Activated CD8-positive, alpha-beta memory T cell treated with anti-CD3 and anti-CD28 coated beads, Interleukin-2, amount 50 U/mL, for 1 hour (primary cell): ENCODE measurements around the gene PIPOX.

Experiments
- DNase-seq: peaks from one replicate; pipeline ENCODE4 v3.0.0-alpha.2; 2020; ENCODE audit errors: extremely low read depth

Gene PIPOX

GRCh38 chr17:29048440-29049368 lies 5.8 kb downstream of the PIPOX start:
- no peak for DNase-seq

DNA sequence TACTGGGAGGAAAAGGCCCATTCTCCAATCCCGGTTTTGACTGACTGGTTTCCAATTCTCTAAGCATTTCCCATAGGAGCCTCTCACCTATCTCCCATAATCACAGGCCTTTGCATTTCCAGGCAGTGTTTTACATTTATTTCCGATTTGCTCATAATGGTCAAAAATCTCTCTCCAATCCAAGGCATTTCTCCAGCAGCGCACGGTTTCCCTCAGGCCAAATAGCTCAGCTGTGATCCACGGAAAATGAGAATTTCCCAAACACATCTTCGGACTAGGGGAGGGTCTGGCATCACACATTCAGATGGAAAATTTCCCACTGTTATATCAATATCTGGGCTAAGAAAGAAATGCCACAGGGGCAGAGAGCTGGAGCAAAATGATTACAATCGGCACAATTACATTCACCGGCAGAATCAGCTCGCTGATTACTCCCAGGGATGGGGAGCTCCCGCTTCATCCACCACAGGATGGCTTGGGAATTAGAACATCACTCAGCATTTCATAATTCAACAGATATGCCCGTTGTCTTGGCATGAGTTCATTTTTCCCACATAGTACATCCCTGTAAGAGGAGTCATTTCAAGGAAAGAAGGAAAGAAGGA lies 6.7 kb downstream of the PIPOX start:
- DNase-seq, result no peak

DNA sequence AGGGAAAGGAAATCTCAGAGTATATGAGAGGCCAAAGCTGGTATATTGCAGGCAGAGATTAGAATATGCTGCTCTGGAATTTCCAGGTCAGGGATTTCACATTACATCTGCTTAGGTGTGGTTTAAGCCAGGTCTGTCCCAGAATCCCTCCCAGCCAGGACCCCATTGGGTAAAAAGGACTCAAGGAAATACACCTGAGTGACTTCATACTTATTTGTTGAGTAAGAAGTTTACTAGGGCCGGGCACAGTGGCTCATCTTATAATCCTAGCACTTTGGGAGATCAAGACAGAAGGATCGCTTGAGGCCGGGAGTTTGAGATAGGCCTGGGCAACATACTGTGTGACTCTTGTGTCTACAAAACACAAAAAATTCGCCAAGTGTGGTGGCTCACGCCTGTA lies 7.2 kb downstream of the PIPOX start:
- no peak for DNase-seq

- DNase-seq, result no peak
These were observed 8.3 kb downstream of the PIPOX start for GRCh38 chr17:29051194-29051593.

DNA sequence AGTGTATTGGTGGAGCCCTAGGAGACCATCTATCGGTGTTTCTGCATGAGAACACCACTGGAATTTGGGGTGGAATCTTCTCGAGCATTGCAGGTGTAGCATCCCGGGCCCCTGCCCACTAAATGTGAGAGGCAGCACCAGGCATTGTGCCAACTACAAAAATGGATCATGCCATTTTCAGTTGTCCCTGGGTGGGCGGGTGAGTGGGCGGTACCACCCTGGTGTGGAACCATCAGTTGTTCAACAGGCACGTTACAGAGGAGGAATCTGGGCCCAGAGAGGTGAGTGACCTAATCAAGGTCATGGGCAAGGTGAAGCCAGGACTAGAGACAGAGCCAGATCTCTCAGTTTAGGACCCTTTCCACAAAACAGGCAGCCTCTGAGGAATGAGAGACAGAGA lies 8.8 kb downstream of the PIPOX start:
- DNase-seq, result no peak

- DNase-seq, result no peak
These were observed 11.9 kb downstream of the PIPOX start for GRCh38 chr17:29054835-29055234.

DNA sequence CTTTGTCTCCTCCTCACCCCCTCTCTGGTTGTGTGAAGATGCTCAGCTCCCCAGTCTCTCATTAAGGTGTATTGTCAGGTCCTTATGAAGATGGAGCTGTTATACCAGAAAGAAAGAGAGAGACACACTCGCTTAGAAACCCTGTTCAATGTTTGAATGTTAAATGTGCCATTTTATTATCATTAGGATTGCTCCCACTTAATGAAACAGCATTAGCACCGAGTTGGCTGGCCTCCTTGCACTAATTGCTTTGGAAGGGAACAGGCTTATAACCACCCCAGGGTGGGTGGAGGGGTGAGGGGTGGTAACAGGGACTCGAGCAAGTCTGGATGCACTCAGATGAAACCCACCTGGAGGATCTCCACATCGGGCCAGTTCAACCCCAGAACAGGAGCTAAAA lies 14.4 kb downstream of the PIPOX start:
- no peak for DNase-seq

DNA sequence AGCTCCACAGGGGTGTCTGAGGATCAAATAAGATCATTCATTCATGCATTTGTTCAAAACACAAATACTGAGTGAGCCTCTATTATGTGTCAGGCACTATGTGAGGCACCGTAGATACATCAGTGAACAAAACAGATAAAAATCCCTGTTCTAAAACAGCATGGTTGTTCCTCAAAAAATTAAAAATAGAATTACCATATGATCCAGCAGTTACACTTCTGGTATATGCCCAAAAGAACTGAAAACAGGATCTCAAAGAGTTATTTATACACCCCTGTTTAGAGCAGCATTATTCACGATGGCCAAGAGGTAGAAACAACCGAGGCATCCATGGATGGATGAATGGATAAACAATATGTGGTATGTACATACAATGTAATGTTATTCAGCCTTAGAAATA lies 15.4 kb downstream of the PIPOX start:
- no peak for DNase-seq

DNA sequence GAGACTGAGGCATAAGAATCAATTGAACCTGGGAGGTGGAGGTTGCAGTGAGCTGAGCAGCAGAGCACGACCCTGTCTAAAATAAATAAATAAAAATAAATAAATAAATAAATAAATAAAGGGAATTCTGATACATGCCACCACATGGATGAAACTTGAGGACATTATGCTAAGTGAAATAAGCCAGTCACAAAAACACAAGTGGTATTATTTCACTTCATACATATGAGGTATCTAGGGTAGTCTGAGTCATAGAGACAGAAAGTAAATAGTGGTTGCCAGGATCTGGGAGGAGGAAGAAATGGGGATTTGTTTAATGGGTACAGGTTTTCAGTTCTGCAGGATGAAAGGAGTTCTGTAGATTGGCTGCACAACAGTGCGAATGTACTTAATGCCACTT lies 16.3 kb downstream of the PIPOX start:
- DNase-seq, result no peak

DNA sequence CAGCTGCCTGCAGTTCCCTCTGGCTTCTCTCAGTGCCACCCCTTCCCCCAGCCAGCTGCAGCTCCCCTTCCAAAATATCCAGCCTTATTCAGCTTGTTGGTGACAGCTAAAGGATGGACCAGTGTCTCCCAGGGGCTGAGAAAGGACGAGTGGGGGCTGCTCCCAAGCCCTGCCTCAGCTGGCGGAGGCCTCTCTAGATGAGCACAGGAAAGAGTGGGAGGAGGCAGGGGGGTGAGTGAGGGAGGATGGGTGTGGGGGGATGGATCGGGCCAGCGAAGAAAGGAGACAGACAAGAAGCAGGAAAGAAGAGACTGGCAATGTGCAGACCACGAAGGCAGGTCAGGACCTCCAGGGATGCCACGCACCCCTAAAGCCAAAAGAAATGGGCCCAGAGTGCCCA lies 17.5 kb downstream of the PIPOX start:
- DNase-seq, result no peak

DNA sequence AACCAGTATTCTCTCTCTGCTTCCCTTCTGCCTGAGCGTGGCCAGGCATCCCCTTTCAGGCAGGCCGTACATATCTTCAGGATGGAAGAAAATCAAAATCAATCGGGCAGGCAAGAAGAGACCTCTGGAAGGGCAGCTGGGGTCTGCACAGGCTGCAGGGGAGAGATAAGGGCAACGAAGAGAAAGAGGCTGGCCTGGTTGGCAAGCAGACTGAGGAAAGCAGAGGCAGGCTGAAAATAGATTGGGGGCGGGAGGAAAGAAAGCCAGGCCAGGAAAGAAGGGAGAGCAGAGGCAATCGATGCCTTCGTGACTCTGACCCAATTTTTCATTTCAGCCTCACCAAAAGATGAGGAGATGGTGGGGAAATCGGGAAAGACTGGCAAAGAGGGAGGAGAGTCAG lies 18.1 kb downstream of the PIPOX start:
- DNase-seq, result no peak

GRCh38 chr17:29062215-29062614 lies 19.3 kb downstream of the PIPOX start:
- DNase-seq, result no peak

DNA sequence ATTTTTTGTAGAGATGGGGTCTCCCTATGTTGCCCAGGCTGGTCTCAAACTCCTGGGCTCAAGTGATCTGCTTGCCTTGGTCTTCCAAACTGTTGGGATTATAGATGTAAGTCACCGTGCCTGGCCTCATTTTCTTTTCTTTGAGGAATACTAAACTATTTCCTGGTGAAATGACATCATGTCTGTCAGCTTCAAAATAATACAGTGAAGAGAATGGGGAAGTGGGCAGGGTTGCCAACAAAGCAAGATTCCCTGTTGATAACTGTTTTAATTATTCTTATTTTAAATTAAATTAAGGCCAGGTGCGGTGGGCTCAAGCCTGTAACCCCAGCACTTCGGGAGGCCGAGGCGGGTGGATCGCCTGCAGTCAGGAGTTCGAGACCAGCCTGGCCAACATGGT lies 21.1 kb downstream of the PIPOX start:
- DNase-seq, result no peak

- DNase-seq, result no peak
These were observed 23.1 kb downstream of the PIPOX start for GRCh38 chr17:29066047-29066446.

DNA sequence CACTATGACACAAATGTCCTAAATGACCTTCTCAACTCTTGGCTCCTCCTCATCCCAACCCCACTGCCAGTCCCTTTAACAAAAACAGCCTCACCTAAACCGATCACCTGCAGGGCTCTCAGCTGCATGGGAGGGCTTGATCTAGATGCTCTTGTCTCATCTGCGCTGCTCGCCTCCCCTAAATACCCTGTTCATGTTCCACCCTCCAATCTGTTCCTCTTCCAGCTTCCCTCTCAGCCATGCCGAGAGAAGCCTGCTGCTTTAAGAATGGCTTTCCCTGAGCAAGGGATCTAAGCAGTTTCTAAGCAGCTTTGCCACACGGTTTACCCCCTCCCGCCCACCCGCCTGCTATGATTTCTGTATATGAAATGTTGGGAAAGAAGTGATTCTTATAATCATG lies 23.7 kb downstream of the PIPOX start:
- DNase-seq, result no peak

- no peak for DNase-seq
These were observed 25.9 kb downstream of the PIPOX start for GRCh38 chr17:29068818-29069217.

DNA sequence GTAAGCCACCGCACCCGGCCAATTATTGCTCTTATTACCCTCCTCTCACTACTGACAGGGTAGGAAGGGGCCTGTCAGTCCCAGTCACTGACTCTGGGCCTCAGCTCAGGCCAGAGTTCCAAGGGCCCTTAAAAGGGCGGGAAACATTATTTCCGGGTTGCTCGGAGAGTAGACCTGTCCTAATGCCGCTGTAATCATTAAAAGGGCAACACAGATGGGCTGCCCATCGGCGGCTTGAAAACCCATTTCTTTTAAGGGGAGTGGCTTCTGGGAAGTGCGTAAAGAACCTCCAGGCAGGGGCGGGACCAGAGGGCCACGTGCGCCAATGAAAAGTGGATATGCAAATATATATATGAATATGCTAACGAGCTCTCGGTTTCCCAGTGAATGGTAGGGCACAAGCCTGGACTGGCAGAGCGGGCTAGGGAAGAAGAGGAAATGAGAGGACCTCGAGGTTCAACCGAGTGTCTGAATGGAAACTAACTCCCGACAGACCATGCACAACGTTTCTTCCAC lies 26.6 kb downstream of the PIPOX start:
- no peak for DNase-seq

GRCh38 chr17:29070308-29070707 lies 27.4 kb downstream of the PIPOX start:
- no peak for DNase-seq

GRCh38 chr17:29070781-29071180 lies 27.8 kb downstream of the PIPOX start:
- no peak for DNase-seq

DNA sequence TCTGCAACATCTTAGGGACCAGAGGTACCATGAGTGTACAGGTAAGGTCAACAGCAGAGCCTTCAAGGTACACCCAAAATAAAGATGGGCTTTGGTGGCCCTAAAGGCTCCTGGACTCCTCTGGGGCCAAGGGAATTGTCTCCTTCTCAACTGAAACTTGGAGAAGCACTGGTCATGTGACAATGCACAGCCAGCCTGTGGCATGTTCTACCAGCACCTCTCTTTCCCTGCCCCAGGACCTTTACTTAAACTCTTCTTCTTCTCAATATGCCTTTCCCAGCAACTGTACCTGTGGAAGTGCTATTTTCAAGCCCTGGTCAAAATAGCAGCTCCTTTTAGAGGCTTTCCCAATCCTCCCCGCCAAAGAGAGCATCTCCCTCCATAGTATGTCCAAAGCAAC lies 28.4 kb downstream of the PIPOX start:
- no peak for DNase-seq

GRCh38 chr17:29073045-29073444 lies 30.1 kb downstream of the PIPOX start:
- no peak for DNase-seq

DNA sequence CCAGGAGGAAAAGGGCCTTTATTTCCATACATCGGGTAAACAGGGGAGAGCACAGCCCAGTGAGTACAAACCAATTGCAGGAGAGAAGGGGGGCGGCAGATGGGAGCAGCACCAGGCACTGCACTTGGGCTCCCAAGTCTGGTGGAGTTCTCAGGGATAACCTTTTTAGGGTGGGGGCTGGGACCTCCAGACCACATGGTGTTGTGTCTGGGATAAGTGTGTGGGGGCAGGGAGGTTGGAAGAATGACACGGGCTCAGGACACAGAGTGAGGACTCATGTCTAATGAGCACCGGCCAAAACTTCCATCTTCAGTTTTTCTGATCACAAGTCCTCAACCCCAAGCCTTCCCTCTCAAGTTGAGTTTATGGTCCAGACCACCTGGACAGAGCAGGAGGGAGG lies 30.6 kb downstream of the PIPOX start:
- DNase-seq, result no peak

GRCh38 chr17:29074488-29074887 lies 31.5 kb downstream of the PIPOX start:
- no peak for DNase-seq
